HCT116 (cell line): ENCODE data around the gene NEUROD4.

Experiments
- CEBPB ChIP-seq: IDR thresholded peaks from 2 replicates; pipeline ENCODE4 v1.6.1; 2012; ENCODE audit warnings: low read depth
- CTCF ChIP-seq, 3 experiments: fragments of 200-600 bp in 1 of 3; sonication (generic) in 1 of 3; IDR thresholded peaks in 2 of 3; conservative IDR thresholded peaks in 1 of 3; 2 replicates each; pipeline ENCODE4 v1.5.1; 2012 to 2017; ENCODE audit warnings: low read depth in 2 of 3, low read length in 2 of 3, antibody characterized with exemption in 1 of 3, borderline replicate concordance in 1 of 3, control low read depth in 1 of 3, mild to moderate bottlenecking in 1 of 3, mixed read lengths in 1 of 3, mixed run types in 1 of 3, moderate library complexity in 1 of 3; ENCODE audit not compliant: insufficient read depth in 1 of 3
- ELF1 ChIP-seq: IDR thresholded peaks from 2 replicates; pipeline ENCODE4 v1.6.1; 2012; ENCODE audit warnings: low read depth, borderline replicate concordance
- EZH2 ChIP-seq: fragments of 200-600 bp; sonication (generic); IDR thresholded peaks from 2 replicates; pipeline ENCODE4 v1.6.1; 2017; ENCODE audit warnings: antibody characterized with exemption, mixed run types
- FOSL1 ChIP-seq: IDR thresholded peaks from 2 replicates; pipeline ENCODE4 v1.6.1; 2012; ENCODE audit warnings: low read depth
- POLR2A ChIP-seq: IDR thresholded peaks from 2 replicates; pipeline ENCODE4 v1.7.0; 2011; ENCODE audit warnings: borderline replicate concordance; ENCODE audit not compliant: insufficient read depth, insufficient read length; ENCODE audit errors: extremely low read depth
- RAD21 ChIP-seq: IDR thresholded peaks from 2 replicates; pipeline ENCODE4 v1.6.1; 2012; ENCODE audit warnings: low read depth, mild to moderate bottlenecking
- SIN3A ChIP-seq: IDR thresholded peaks from 2 replicates; pipeline ENCODE4 v1.6.1; 2012; ENCODE audit warnings: low read depth
- YY1 ChIP-seq: IDR thresholded peaks from 2 replicates; pipeline ENCODE4 v1.6.1; 2011; ENCODE audit warnings: low read length, low read depth, moderate library complexity, mild to moderate bottlenecking; ENCODE audit not compliant: insufficient replicate concordance; ENCODE audit errors: extremely low read depth

GRCh38 chr12:55060470-55060869 is 40.7 kb downstream of the NEUROD4 start:
- TF ChIP-seq CTCF (IDR thresholded peaks at IDR 0.05 in 2 of 3, conservative IDR thresholded peaks at IDR 0.05 in 1 of 3; ENCODE audit: borderline replicate concordance in 1 of 3, insufficient read depth in 1 of 3, low read depth in 2 of 3, low read length in 2 of 3) (no peak), POLR2A (no peak), YY1 (no peak), FOSL1 (no peak), CEBPB (no peak), ELF1 (no peak), EZH2 (no peak), SIN3A (no peak), RAD21 (no peak)
